Epithelial cell of proximal tubule (primary cell): ENCODE data around the gene CYP8B1. TPM values are rescaled to one million over a fixed set of nuclear protein-coding genes. Genes with fewer than 3 reads are reported as not detected.

Experiments
- DNase-seq: peaks from one replicate; pipeline ENCODE4 v3.0.0-alpha.2; 2011; ENCODE audit warnings: low read depth
- H3K4me3 ChIP-seq: 2 replicates; pipeline ENCODE4 v1.5.1; 2011; ENCODE audit warnings: low read depth, mild to moderate bottlenecking, low read length
- CTCF ChIP-seq: conservative IDR thresholded peaks from 2 replicates; pipeline ENCODE4 v1.5.1; 2012; ENCODE audit warnings: low read depth, mild to moderate bottlenecking, low read length
- total RNA-seq: library from RNA; depleted of rRNA; stranded (reverse); fragments of >200 nt; gene quantifications from 2 replicates; pipeline ENCODE4 v1.2.3, GENCODE V29; 2015

CYP8B1 gene
- total RNA-seq, 1 donor from 2014 or later = not detected

GRCh38 chr3:42906070-42906847, 30.6 kb upstream of the CYP8B1 start, which contains the start of gene ZNF662:
Gene ZNF662 (plus strand): TSS chr3:42906142. CDS start chr3:42908115, 1,973 bp downstream.
- no peak for TF ChIP-seq CTCF
- no peak for DNase-seq
- peak within 1 kb of the TSS; percentile 57 for H3K4me3 ChIP-seq

- DNase-seq = no peak
- no peak for TF ChIP-seq CTCF
- peak overlapping the region; percentile 57 for H3K4me3 ChIP-seq
Observed at GRCh38 chr3:42905740-42906069, 30.0 kb upstream of the CYP8B1 start.

- H3K4me3 ChIP-seq = no peak overlapping the region
- no peak for DNase-seq
- TF ChIP-seq CTCF = no peak
Observed at GRCh38 chr3:42904076-42904475, 28.4 kb upstream of the CYP8B1 start.

- DNase-seq = no peak
- no peak for TF ChIP-seq CTCF
- H3K4me3 ChIP-seq = no peak overlapping the region
Observed at GRCh38 chr3:42902257-42902656, 26.6 kb upstream of the CYP8B1 start.

GRCh38 chr3:42901073-42901415, 25.4 kb upstream of the CYP8B1 start:
- TF ChIP-seq CTCF = no peak
- H3K4me3 ChIP-seq = no peak overlapping the region
- no peak for DNase-seq

- no peak overlapping the region for H3K4me3 ChIP-seq
- no peak for TF ChIP-seq CTCF
- DNase-seq = no peak
Observed at GRCh38 chr3:42900226-42901072, 24.8 kb upstream of the CYP8B1 start.
